HL-60 (cell line): ENCODE measurements around the gene GNL3.
A peak's percentile ranks its signal among the peaks of the same experiment; 100 is the strongest.

ENCODE experiments used
- DNase-seq, 2 experiments: peaks; one replicate each; pipeline ENCODE4 v3.0.0-alpha.2; 2010 to 2020; ENCODE audit warnings: low read depth in 1 of 2, low spot score in 1 of 2
- H3K27ac ChIP-seq: fragments of 250-450 bp; sonication (Bioruptor Pico); replicated peaks from 2 replicates; pipeline ENCODE4 v1.5.1; 2020; ENCODE audit warnings: mild to moderate bottlenecking, moderate library complexity
- H3K27me3 ChIP-seq: fragments of 250-450 bp; sonication (Bioruptor Pico); 2 replicates; pipeline ENCODE4 v1.5.1; 2021; ENCODE audit warnings: mild to moderate bottlenecking, moderate library complexity; ENCODE audit not compliant: insufficient read depth, poor library complexity, severe bottlenecking
- H3K4me3 ChIP-seq: replicated peaks from 2 replicates; pipeline ENCODE4 v1.5.1; 2011; ENCODE audit warnings: mild to moderate bottlenecking, control low read depth, low read length; ENCODE audit not compliant: insufficient read depth
- CTCF ChIP-seq: IDR thresholded peaks from one replicate; pipeline ENCODE4 v1.5.1; 2011; ENCODE audit warnings: low read length, control low read depth, inconsistent platforms; ENCODE audit not compliant: insufficient read depth
- GABPA ChIP-seq: IDR thresholded peaks from 2 replicates; pipeline ENCODE4 v1.6.1; 2012; ENCODE audit warnings: low read depth
- POLR2AphosphoS5 ChIP-seq: IDR thresholded peaks from 2 replicates; pipeline ENCODE4 v1.6.1; 2012; ENCODE audit warnings: low read depth
- REST ChIP-seq: IDR thresholded peaks from 2 replicates; pipeline ENCODE4 v1.6.1; 2012; ENCODE audit warnings: low read depth; ENCODE audit not compliant: insufficient replicate concordance
- SPI1 ChIP-seq: IDR thresholded peaks from 2 replicates; pipeline ENCODE4 v1.6.1; 2012; ENCODE audit warnings: low read depth, mild to moderate bottlenecking, borderline replicate concordance

Gene GNL3

GRCh38 chr3:52679199-52679538 lies 6.7 kb upstream of the GNL3 start:
- no peaks in the 10 kb centered on the region for H3K27me3 ChIP-seq
- no peak for TF ChIP-seq CTCF
- TF ChIP-seq GABPA = no peak
- no peak for TF ChIP-seq SPI1
- TF ChIP-seq POLR2AphosphoS5 = no peak
- TF ChIP-seq REST = no peak
- DNase-seq = no peak
- H3K27ac ChIP-seq = no peak overlapping the region
- no peak overlapping the region for H3K4me3 ChIP-seq

- Histone ChIP-seq H3K27ac (no peak overlapping the region), H3K4me3 (no peak overlapping the region), H3K27me3 (no peaks in the 10 kb centered on the region)
- DNase-seq = no peak
- TF ChIP-seq POLR2AphosphoS5 (no peak), CTCF (no peak), REST (no peak), GABPA (no peak), SPI1 (no peak)
Observed at GRCh38 chr3:52679811-52680210, 6.0 kb upstream of the GNL3 start.

- TF ChIP-seq GABPA = no peak
- TF ChIP-seq CTCF = no peak
- no peak for TF ChIP-seq SPI1
- no peak for TF ChIP-seq REST
- TF ChIP-seq POLR2AphosphoS5 = no peak
- H3K4me3 ChIP-seq = no peak overlapping the region
- H3K27me3 ChIP-seq = no peaks in the 10 kb centered on the region
- peak overlapping the region; percentile 35 for H3K27ac ChIP-seq
- DNase-seq = no peak
Observed at GRCh38 chr3:52681596-52681995, 4.2 kb upstream of the GNL3 start.
